NCI-H2029 treated with DMSO at 0.1 percent for 48 hours (cell line): Measurements from ENCODE around the gene CPN1.
"Not testable (repeated sequence)": the region's sequence is repeated elsewhere in the genome, so short reads cannot be mapped to it uniquely, and the experiment has no call there.

ENCODE experiments used
- DNase-seq: peaks from one replicate; lab custom pipeline; 2025; lab: John Stamatoyannopoulos, UW

Gene CPN1

GRCh38 chr10:100022403-100022802 lies 59.3 kb downstream of the CPN1 start:
- no peak for DNase-seq

GRCh38 chr10:100021322-100021721 lies 60.3 kb downstream of the CPN1 start:
- no peak for DNase-seq

GRCh38 chr10:100020886-100021253 lies 60.8 kb downstream of the CPN1 start:
- DNase-seq = no peak

- DNase-seq = no peak
Measured at GRCh38 chr10:100020142-100020885, 61.4 kb downstream of the CPN1 start.

- no peak for DNase-seq
Measured at GRCh38 chr10:100019787-100020141, 61.9 kb downstream of the CPN1 start.

GRCh38 chr10:100014071-100014762 lies 67.5 kb downstream of the CPN1 start:
- DNase-seq = peak; percentile 33

DNA sequence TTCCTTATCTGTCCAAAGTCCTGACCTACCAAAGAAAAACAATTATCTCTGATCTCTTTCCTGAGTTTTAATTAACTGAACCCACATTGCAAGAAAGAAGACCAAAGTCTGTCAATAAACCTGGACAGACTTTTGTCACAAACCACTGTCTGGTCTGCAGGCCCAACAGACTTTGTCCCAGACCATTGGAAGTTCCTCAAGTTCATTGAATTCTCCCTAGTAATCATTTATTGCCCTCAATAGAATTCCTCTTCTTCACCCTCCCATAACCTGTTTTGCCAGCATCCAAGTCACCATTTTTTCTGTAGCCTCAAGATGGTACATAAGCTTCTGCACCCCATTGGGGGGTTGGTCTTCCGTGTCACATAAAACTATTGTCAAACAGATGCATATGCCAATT lies 68.0 kb downstream of the CPN1 start:
- DNase-seq = no peak

DNA sequence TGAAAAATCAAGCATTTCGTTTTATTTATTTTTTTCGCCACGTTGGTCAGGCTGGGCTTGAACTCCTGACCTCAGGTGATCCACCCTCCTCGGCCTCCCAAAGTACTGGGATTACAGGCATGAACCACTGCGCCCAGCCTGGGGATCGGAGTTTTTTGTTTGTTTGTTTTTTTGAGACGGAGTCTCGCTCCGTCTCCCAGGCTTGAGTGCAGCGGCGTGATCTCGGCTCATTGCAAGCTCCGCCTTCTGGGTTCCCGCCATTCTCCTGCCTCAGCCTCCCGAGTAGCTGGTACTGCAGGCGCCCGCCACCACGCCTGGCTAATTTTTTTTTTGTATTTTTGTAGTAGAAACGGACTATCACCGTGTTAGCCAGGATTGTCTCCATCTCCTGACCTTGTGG lies 69.8 kb downstream of the CPN1 start:
- not testable (repeated sequence) for DNase-seq

- DNase-seq = no peak
Measured at GRCh38 chr10:100009793-100010676, 71.6 kb downstream of the CPN1 start, which contains the start of gene DNMBP. Gene DNMBP, minus strand, starts transcription at chr10:100009947. Its CDS starts 37,823 bp downstream, at chr10:99972124.

DNA sequence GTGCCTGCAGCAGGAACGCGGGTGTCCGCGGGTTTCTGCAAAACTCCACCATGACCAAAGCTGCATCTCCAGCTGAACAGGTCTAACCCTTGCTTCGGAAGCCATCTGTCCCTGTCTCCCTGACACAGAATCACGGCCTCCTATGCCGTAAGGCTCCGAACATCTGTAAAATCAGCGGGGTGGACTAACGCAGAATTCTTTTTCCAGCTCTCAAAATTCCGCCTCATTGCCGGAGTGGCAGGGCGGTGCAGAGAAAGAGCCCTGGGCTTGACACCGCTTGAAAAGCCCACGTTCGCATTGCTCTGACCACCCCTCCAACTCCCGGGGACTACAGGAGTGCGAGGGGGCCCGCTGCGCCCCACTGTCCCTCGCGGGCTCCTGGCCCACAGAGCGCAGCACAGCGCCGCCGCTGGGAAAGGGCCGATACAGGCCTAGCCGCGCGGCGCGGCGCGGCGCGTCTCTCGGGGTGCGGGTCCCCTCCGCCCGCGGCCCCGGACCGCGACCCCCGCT lies 72.3 kb downstream of the CPN1 start:
- no peak for DNase-seq

GRCh38 chr10:100008708-100009282 lies 72.9 kb downstream of the CPN1 start:
- DNase-seq = no peak

- no peak for DNase-seq
Measured at GRCh38 chr10:100008142-100008522, 73.5 kb downstream of the CPN1 start.

- DNase-seq = no peak
Measured at GRCh38 chr10:100007231-100008141, 74.2 kb downstream of the CPN1 start.

DNA sequence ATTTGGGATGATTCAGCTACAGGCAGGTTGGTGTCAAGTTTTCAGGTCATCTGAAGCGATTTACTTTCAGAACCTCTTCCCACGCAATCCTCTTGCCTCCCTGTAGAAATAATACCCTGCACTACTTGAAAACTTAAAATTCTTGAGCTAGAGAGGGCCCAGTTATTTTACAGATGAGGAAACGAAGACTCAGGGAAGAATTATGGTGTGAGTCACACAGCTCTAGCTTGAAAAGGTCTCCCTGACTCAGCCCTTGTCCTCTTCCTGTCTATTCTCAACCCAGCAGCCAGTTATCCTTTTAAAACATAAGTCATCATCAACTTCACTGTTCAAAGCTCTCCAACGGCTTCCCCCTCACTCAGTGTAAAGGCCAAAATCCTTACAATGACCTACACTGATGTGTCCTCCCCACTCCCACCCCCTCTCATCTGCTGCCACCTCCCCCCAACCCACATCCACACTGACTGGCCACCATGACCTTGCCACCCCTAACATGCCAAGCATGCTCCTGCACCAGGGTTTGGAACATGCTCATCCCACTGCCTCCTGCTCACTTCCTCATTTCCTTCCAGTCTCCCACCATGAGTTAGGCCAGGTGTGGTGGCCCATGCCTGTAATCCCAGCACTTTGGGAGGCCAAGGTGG lies 75.3 kb downstream of the CPN1 start:
- DNase-seq = no peak

- no peak for DNase-seq
Measured at GRCh38 chr10:100004805-100005510, 76.7 kb downstream of the CPN1 start.

DNA sequence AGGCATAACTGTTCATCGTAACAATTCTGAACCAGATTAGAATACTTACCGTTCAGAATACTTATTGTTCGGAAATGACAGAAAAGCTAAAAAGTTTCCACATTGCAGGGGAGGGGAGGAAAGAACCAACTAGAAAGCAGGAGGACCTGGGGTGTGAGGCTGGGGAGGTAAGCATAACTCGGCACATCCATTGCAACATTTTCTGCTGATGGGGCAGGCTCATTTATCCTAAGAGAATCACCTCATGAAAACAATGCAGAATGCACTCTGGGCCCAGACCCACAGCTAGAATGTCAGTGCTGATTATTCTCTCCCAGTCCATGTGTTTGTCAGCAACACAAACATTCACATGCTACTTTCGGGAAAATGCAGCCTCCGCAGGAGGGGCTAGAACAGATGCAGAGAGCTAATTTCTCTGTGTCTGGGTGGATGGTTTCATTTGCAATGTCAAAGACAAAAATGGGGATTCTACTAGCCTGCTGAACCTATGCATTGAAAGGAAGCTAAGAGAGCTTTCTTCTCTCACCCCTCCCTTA lies 81.5 kb downstream of the CPN1 start:
- no peak for DNase-seq

GRCh38 chr10:99999319-100000108 lies 82.2 kb downstream of the CPN1 start:
- no peak for DNase-seq

DNA sequence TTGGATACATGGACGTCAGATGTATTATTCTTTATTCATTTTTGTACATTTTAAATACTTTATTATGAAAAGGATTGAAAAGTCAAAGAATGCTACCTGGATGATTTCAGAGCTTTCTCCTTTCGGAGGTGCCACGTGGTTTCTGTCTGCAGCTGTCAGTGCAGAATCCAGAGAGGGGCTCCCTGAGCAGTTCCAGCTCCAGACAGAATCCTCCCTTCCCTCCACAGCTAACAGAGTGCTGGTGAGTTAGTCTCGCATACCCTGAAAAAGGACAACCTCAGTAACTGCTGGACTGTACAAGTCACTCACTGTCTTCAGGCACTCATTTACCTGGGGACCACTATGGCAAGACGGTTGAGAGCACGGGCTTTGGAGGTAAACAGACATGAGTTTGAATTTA lies 82.8 kb downstream of the CPN1 start:
- DNase-seq = no peak
